GM20000 (cell line): Measurements from ENCODE around the gene GAA.

Experiments
- DNase-seq: peaks from one replicate; pipeline ENCODE4 v3.0.0; 2012; ENCODE audit warnings: low spot score
- TF ChIP-seq, protein P1 (sequence below): IDR thresholded peaks from 2 replicates; pipeline ENCODE4 v1.5.1; 2012; ENCODE audit warnings: mild to moderate bottlenecking, control low read depth; ENCODE audit errors: extremely low read depth, missing control alignments

The GAA gene

DNA sequence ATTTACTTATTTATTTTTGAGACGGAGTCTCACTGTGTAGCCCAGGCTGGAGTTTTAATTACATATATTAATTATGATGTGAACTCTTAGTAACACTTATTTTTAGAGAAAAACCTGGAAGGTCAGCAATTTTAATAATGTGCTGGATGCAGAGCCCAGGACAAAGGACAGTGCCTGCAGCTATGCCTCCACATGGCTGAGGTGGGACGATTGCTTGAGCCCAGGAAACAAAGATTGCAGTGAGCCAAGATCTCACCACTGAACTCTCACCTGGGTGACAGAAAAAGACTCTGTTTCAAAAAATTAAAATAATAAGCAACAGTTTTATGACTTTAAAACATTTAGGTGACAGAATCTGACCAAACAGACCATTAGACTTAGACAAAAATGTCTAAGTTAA lies 57.5 kb downstream of the GAA start:
- TF ChIP-seq, protein P1, sequence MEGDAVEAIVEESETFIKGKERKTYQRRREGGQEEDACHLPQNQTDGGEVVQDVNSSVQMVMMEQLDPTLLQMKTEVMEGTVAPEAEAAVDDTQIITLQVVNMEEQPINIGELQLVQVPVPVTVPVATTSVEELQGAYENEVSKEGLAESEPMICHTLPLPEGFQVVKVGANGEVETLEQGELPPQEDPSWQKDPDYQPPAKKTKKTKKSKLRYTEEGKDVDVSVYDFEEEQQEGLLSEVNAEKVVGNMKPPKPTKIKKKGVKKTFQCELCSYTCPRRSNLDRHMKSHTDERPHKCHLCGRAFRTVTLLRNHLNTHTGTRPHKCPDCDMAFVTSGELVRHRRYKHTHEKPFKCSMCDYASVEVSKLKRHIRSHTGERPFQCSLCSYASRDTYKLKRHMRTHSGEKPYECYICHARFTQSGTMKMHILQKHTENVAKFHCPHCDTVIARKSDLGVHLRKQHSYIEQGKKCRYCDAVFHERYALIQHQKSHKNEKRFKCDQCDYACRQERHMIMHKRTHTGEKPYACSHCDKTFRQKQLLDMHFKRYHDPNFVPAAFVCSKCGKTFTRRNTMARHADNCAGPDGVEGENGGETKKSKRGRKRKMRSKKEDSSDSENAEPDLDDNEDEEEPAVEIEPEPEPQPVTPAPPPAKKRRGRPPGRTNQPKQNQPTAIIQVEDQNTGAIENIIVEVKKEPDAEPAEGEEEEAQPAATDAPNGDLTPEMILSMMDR: no peak
- DNase-seq: no peak

- TF ChIP-seq, protein P1: no peak
- no peak for DNase-seq
Observed at GRCh38 chr17:80160536-80160935, 59.2 kb downstream of the GAA start.

- TF ChIP-seq, protein P1: no peak
- DNase-seq: no peak
Observed at GRCh38 chr17:80163336-80163735, 62.0 kb downstream of the GAA start.

DNA sequence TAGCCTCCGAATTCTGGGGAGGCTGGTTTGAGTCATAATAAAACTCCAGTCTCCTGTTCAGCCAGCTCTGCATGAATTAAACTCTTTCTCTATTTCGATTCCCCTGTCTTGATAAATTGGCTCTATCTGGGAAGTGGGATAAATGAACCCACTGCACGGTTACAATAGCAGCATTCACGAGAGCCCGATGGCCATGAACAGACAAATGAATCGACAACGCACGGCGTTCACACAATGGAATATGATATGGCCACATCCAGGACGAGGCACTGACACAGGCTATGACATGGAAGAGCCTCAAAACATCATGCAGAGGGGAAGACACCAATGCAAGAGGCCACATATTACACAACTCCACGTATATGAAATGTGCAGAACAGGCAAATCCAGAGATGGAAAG lies 62.8 kb downstream of the GAA start:
- TF ChIP-seq, protein P1: no peak
- no peak for DNase-seq

- TF ChIP-seq, protein P1: no peak
- no peak for DNase-seq
Observed at GRCh38 chr17:80166446-80166845, 65.1 kb downstream of the GAA start.

DNA sequence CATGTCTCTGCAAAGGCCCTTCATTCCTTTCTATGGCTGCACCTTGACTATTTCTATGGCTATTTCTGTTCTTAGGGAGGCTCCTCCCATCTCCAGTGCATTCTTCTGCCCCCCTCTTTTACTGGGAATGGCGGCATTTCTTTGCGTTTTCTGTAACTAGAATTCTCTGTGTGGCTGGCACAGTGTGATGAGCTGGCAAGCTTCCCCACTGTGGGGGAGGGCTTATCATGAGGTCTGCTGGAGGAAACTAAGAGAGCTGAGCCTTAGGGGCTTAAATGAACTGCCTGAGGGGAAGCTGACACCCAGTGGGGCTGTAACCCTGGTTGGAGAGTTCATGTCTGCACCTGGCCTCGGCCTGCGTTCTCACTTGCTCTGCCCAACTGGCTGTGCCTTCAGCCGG lies 67.0 kb downstream of the GAA start:
- TF ChIP-seq, protein P1: no peak
- no peak for DNase-seq

DNA sequence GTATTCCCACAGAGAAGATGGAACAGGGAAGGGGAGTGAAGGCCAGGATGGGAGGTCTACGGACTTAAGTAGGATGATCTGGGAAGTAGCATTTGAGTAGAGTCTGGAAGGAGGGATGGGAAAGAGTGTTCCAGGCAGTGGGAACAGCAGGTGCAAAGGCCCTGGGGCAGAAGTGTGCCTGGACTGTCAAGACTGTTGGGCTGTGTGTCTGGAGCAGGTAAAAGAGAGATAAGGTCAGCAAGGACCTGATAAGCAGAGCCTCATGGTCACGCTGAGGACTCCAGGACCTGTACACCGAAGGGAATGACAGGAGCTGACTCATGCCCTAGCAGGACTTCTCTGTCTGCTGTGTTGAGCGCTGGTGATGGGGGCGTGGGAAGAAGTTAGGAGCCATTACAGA lies 67.7 kb downstream of the GAA start:
- TF ChIP-seq, protein P1: no peak

More for the DNA sequence above, 67.7 kb downstream of the GAA start:
- no peak for DNase-seq
